BJ (cell line): Measurements from ENCODE around the gene ZBTB20. TPM values are rescaled to one million over a fixed set of nuclear protein-coding genes. Genes with fewer than 3 reads are reported as not detected.

Experiments used
- CTCF ChIA-PET: fragments of 350-600 bp; formaldehyde crosslinking; extraction: SDS; loops from one replicate; lab custom pipeline; 2021; ENCODE audit warnings: antibody characterized with exemption, inconsistent platforms; lab: Yijun Ruan, JAX
- POLR2A ChIA-PET: fragments of 300-600 bp; sonication (Branson Sonifier 250); formaldehyde crosslinking; extraction: SDS; loops from one replicate; lab custom pipeline; 2021; ENCODE audit warnings: antibody characterized with exemption; lab: Charles Lee
- DNase-seq: peaks from one replicate; pipeline ENCODE4 v3.0.0-alpha.2; 2011; ENCODE audit warnings: low read depth
- H3K27me3 ChIP-seq: 2 replicates; pipeline ENCODE4 v1.6.0; 2011; ENCODE audit warnings: low read length; ENCODE audit not compliant: control insufficient read depth, insufficient read depth
- H3K36me3 ChIP-seq: 2 replicates; pipeline ENCODE4 v1.5.1; 2011; ENCODE audit warnings: low read length; ENCODE audit not compliant: control insufficient read depth, insufficient read depth
- H3K4me3 ChIP-seq: 2 replicates; pipeline ENCODE4 v1.5.1; 2011; ENCODE audit warnings: low read depth, mild to moderate bottlenecking, control low read depth, low read length
- CTCF ChIP-seq: IDR thresholded peaks from 2 replicates; pipeline ENCODE4 v1.5.1; 2011; ENCODE audit warnings: low read depth, mild to moderate bottlenecking, control low read depth, inconsistent platforms, low read length, moderate library complexity; ENCODE audit not compliant: insufficient read depth
- polyA plus RNA-seq: library from polyadenylated mRNA; depleted of rRNA; stranded (reverse); fragments of >200 nt; gene quantifications from 2 replicates; pipeline ENCODE4 v1.2.3, GENCODE V29; 2011

The ZBTB20 gene
- polyA plus RNA-seq, 1 experiment = 6.0 TPM

GRCh38 chr3:114929971-114930732, 216.9 kb downstream of the ZBTB20 start:
- TF ChIP-seq CTCF = no peak
- DNase-seq = no peak
- ChIA-PET POLR2A (no interaction called here), CTCF (no interaction called here)
- Histone ChIP-seq H3K36me3 (no peaks in the 10 kb centered on the region), H3K4me3 (no peak overlapping the region), H3K27me3 (no peaks in the 10 kb centered on the region)

GRCh38 chr3:114928989-114929640, 218.0 kb downstream of the ZBTB20 start:
- no peak for TF ChIP-seq CTCF
- H3K4me3 ChIP-seq = no peak overlapping the region
- DNase-seq = no peak
- ChIA-PET POLR2A (no interaction called here), CTCF (interaction anchor here (0.7 kb wide), 1 partner anchor 58 kb away, joined by 4 read pairs; no protein-coding TSS in a partner anchor)
- no peaks in the 10 kb centered on the region for H3K36me3 ChIP-seq
- H3K27me3 ChIP-seq = no peaks in the 10 kb centered on the region

- no peak for DNase-seq
- ChIA-PET POLR2A (no interaction called here), CTCF (no interaction called here)
- H3K4me3 ChIP-seq = no peak overlapping the region
- no peak for TF ChIP-seq CTCF
- H3K27me3 ChIP-seq = no peaks in the 10 kb centered on the region
- no peaks in the 10 kb centered on the region for H3K36me3 ChIP-seq
These were observed 242.5 kb downstream of the ZBTB20 start for GRCh38 chr3:114904633-114905032.

GRCh38 chr3:114903213-114903612, 243.9 kb downstream of the ZBTB20 start:
- no peak for DNase-seq
- no peak overlapping the region for H3K4me3 ChIP-seq
- H3K36me3 ChIP-seq = no peaks in the 10 kb centered on the region
- no peak for TF ChIP-seq CTCF
- no peaks in the 10 kb centered on the region for H3K27me3 ChIP-seq
- ChIA-PET CTCF (no interaction called here), POLR2A (no interaction called here)

- Histone ChIP-seq H3K4me3 (no peak overlapping the region), H3K36me3 (no peaks in the 10 kb centered on the region), H3K27me3 (no peaks in the 10 kb centered on the region)
- TF ChIP-seq CTCF = no peak
- DNase-seq = no peak
- ChIA-PET CTCF (no interaction called here), POLR2A (no interaction called here)
These were observed 244.4 kb downstream of the ZBTB20 start for GRCh38 chr3:114902691-114903101.
